ENCODE data around the gene SH3BP5. TPM values are rescaled to one million over a fixed set of nuclear protein-coding genes. Genes with fewer than 3 reads are reported as not detected.

SH3BP5 gene
- total and polyA plus RNA-seq, 3 donors from 2014 or later, result 86.7 to 126 (median 102) TPM

DNA sequence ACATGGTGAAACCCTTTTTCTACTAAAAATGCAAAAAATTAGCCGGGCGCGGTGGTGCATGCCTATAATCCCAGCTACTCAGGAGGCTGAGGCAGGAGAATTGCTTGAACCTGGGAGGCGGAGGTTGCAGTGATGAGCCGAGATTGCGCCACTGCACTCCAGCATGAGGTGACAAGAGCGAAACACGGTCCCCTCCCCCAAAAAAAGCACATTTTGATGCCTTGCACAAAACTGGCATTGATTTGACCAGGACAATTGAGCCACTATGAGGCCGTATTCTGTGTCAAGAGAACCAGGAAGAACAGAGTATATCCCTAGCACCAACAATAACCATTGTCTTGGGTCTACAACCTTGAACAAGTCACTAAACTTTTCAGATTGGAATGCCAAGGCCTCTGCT lies 50.6 kb downstream of the SH3BP5 start:
- Histone ChIP-seq H3K27me3 (no peaks in the 10 kb centered on the region), H3K9me3 (no peaks in the 10 kb centered on the region), H3K27ac (peak overlapping the region; percentile 39 to 54), H3K4me3 (no peak overlapping the region), H3K4me1 (peaks cover 54% of the 10 kb centered on the region), H3K36me3 (ENCODE audit: low read depth, missing control alignments) (no peaks in the 10 kb centered on the region)
- WGBS, 2 donors, result 70 to 91% methylated on average over 8 to 9 of the region's 9 CpGs
- intact Hi-C loops (cut with DNase I; ENCODE audit: low total_unique reads), result no loop called here
- no peak for DNase-seq
- TF ChIP-seq POLR2A (IDR thresholded peaks at IDR 0.05) (no peak), CTCF (IDR thresholded peaks at IDR 0.05) (no peak)

- DNase-seq, result no peak
- H3K27ac ChIP-seq, result peak overlapping the region in 1 of 2 donors; percentile 54
- no peaks in the 10 kb centered on the region for H3K27me3 ChIP-seq
- no peak overlapping the region for H3K4me3 ChIP-seq
- 89 to 90% methylated on average over 10 of the region's 10 CpGs for WGBS, 2 donors
- H3K9me3 ChIP-seq, result no peaks in the 10 kb centered on the region
- TF ChIP-seq POLR2A (IDR thresholded peaks at IDR 0.05) (no peak), CTCF (IDR thresholded peaks at IDR 0.05) (no peak)
- no peaks in the 10 kb centered on the region for H3K36me3 ChIP-seq (ENCODE audit: low read depth, missing control alignments)
- intact Hi-C loops (cut with DNase I; ENCODE audit: low total_unique reads), result no loop called here
- peaks cover 49% of the 10 kb centered on the region for H3K4me1 ChIP-seq
These were observed 51.4 kb downstream of the SH3BP5 start for GRCh38 chr3:15280853-15281532.

DNA sequence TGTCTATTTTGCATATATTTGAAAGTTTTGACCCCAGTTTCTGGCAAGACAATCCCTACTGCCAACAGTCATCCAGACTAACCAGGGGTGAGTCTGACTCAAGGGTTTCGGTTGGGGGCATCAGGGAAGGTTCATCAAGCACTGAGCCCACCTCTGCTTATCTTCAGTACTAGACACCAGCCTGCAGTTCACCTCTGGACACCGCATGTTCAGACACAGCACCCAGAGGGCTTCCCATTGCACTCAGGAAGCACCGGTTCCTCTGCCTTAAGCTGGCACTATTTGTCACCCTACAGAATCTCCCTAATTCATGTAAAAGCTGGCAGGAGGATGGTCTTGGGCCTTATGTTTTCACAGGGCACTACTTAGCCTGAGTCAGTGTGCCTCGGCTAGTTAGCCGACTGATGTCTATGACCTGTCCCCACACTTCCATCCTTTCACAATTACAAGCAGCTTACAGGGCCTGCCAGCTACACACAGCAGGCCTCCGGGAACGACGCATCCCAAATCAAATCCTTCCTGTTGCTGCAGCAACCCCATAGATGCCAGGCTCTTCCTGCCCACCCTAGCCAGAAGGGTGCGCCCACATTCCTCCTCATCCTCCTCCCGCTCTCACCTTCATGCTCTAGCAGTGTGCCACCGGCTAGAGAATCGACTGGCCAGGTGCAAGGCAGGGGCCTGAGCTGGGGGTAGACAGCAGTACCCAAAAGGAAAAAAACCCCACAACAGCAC lies 52.5 kb downstream of the SH3BP5 start:
- H3K4me3 ChIP-seq, result no peak overlapping the region
- no peaks in the 10 kb centered on the region for H3K9me3 ChIP-seq
- DNase-seq, result no peak
- intact Hi-C loops (cut with DNase I; ENCODE audit: low total_unique reads), result no loop called here
- H3K4me1 ChIP-seq, result peaks cover 47% of the 10 kb centered on the region
- peak overlapping the region; percentile 25 to 39 for H3K27ac ChIP-seq
- TF ChIP-seq POLR2A (IDR thresholded peaks at IDR 0.05) (no peak), CTCF (IDR thresholded peaks at IDR 0.05) (no peak)
- no peaks in the 10 kb centered on the region for H3K27me3 ChIP-seq
- WGBS, 2 donors, result 51 to 56% methylated on average over 12 of the region's 12 CpGs
- H3K36me3 ChIP-seq (ENCODE audit: low read depth, missing control alignments), result no peaks in the 10 kb centered on the region

- no peak for DNase-seq
- no peaks in the 10 kb centered on the region for H3K36me3 ChIP-seq (ENCODE audit: low read depth, missing control alignments)
- WGBS, 2 donors, result 38 to 41% methylated on average over 4 of the region's 4 CpGs
- TF ChIP-seq POLR2A (IDR thresholded peaks at IDR 0.05) (no peak), CTCF (IDR thresholded peaks at IDR 0.05) (no peak)
- no peaks in the 10 kb centered on the region for H3K9me3 ChIP-seq
- peak overlapping the region; percentile 9 to 25 for H3K27ac ChIP-seq
- no peaks in the 10 kb centered on the region for H3K27me3 ChIP-seq
- intact Hi-C loops (cut with DNase I; ENCODE audit: low total_unique reads), result no loop called here
- H3K4me1 ChIP-seq, result peaks cover 42% of the 10 kb centered on the region
- H3K4me3 ChIP-seq, result no peak overlapping the region
These were observed 53.2 kb downstream of the SH3BP5 start for GRCh38 chr3:15279205-15279604.
